HT-29 (cell line): ENCODE data around the gene PSAPL1. TPM values are rescaled to one million over a fixed set of nuclear protein-coding genes. Genes with fewer than 3 reads are reported as not detected.

ENCODE experiments used
- DNase-seq: peaks from one replicate; pipeline ENCODE4 v3.0.0-alpha.2; 2015; ENCODE audit warnings: low spot score
- total RNA-seq: library from RNA; depleted of rRNA; stranded (reverse); fragments of >200 nt; shearing (Covaris generic); gene quantifications from 2 replicates; pipeline ENCODE4 v1.2.3, GENCODE V29; 2014

Gene PSAPL1
- total RNA-seq, 1 experiment from 2014 or later: not detected

- DNase-seq: no peak
Measured at GRCh38 chr4:7397206-7398103, 37.3 kb downstream of the PSAPL1 start.

- DNase-seq: no peak
Measured at GRCh38 chr4:7396186-7396910, 38.4 kb downstream of the PSAPL1 start.

- no peak for DNase-seq
Measured at GRCh38 chr4:7395645-7396044, 39.1 kb downstream of the PSAPL1 start.

GRCh38 chr4:7394681-7395451, 39.9 kb downstream of the PSAPL1 start:
- DNase-seq: no peak

GRCh38 chr4:7393601-7394575, 40.8 kb downstream of the PSAPL1 start:
- DNase-seq: no peak

- no peak for DNase-seq
Measured at GRCh38 chr4:7392438-7393421, 42.0 kb downstream of the PSAPL1 start.

GRCh38 chr4:7391637-7392437, 42.9 kb downstream of the PSAPL1 start:
- no peak for DNase-seq

- DNase-seq: no peak
Measured at GRCh38 chr4:7390906-7391636, 43.7 kb downstream of the PSAPL1 start.

- no peak for DNase-seq
Measured at GRCh38 chr4:7390336-7390735, 44.4 kb downstream of the PSAPL1 start.

GRCh38 chr4:7389719-7390118, 45.0 kb downstream of the PSAPL1 start:
- DNase-seq: no peak

- no peak for DNase-seq
Measured at GRCh38 chr4:7389101-7389701, 45.5 kb downstream of the PSAPL1 start.

- no peak for DNase-seq
Measured at GRCh38 chr4:7388627-7389026, 46.1 kb downstream of the PSAPL1 start.

- no peak for DNase-seq
Measured at GRCh38 chr4:7387925-7388324, 46.8 kb downstream of the PSAPL1 start.

GRCh38 chr4:7384929-7385890, 49.5 kb downstream of the PSAPL1 start:
- no peak for DNase-seq

- no peak for DNase-seq
Measured at GRCh38 chr4:7384003-7384928, 50.5 kb downstream of the PSAPL1 start.
